ENCODE results near the gene ZCCHC4.
"Not testable (repeated sequence)": the region's sequence is repeated elsewhere in the genome, so short reads cannot be mapped to it uniquely, and the experiment has no call there.

The ZCCHC4 gene

GRCh38 chr4:25361253-25361652 is 48.7 kb downstream of the ZCCHC4 start:
- no peaks in the 10 kb centered on the region for H3K9me3 ChIP-seq (ENCODE audit: control insufficient read depth, insufficient read depth, low read length)
- H3K27me3 ChIP-seq (ENCODE audit: control insufficient read depth, insufficient read depth, low read length): no peaks in the 10 kb centered on the region
- no peaks in the 10 kb centered on the region for H3K4me1 ChIP-seq (ENCODE audit: control insufficient read depth, insufficient read depth, low read length)
- peaks cover 8% of the 10 kb centered on the region for H3K36me3 ChIP-seq (ENCODE audit: control insufficient read depth, insufficient read depth, low read length)
- H3K9ac ChIP-seq (ENCODE audit: low read depth, low read length): no peak overlapping the region
- H3K4me3 ChIP-seq (ENCODE audit: low read depth, low read length): no peak overlapping the region

DNA sequence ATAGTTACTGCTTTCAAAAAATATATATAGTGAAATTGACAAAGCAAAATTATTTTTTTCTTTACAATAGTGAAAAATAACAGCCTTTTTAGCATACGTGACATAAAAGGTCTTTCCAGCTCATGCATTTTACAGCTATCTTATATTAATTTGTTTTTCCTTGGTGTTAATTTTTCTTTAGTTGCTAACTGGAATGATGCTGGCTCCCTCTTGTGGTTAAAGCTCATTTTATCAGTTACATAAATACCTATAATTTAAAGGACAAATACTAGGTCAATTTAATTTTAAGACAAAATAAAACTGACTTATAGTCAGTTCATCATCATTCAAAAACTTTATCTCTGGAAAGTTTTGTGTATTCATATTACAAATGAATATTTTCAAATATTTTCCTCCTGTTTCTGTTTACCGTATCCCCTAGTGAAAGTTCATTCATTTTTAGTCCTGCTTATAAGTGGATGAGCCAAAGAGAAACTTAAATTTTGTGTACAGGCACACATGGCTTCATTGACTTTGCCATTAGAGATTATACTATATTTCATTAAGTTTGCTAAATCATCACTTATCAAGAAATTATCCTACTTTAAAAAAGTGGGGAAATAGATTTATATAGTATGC is 54.5 kb downstream of the ZCCHC4 start:
- H3K9me3 ChIP-seq (ENCODE audit: control insufficient read depth, insufficient read depth, low read length): no peaks in the 10 kb centered on the region
- H3K27me3 ChIP-seq (ENCODE audit: control insufficient read depth, insufficient read depth, low read length): no peaks in the 10 kb centered on the region
- no peaks in the 10 kb centered on the region for H3K36me3 ChIP-seq (ENCODE audit: control insufficient read depth, insufficient read depth, low read length)
- no peak overlapping the region for H3K4me3 ChIP-seq (ENCODE audit: low read depth, low read length)
- H3K4me1 ChIP-seq (ENCODE audit: control insufficient read depth, insufficient read depth, low read length): peaks cover 2% of the 10 kb centered on the region
- no peak overlapping the region for H3K9ac ChIP-seq (ENCODE audit: low read depth, low read length)

DNA sequence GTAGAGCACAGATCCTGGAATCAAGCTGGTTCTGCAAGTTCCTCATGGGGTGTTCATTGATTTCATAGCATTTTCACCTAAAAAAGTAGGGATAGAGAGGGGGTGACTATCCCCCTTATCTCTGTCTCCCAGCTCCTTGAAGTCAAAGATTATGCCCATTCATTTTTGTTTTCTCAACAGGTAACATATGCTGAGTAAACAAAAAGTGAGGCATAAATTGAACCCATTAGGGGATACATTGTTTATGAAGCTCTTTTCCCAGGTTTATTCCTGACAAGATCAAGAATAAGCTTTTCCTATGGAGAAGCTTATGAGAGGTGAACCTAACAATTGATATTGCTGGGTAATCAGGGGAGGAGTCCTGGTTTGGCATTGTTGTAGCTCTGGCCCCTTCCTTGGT is 55.3 kb downstream of the ZCCHC4 start:
- no peak overlapping the region for H3K4me3 ChIP-seq (ENCODE audit: low read depth, low read length)
- H3K4me1 ChIP-seq (ENCODE audit: control insufficient read depth, insufficient read depth, low read length): peaks cover 2% of the 10 kb centered on the region
- no peak overlapping the region for H3K9ac ChIP-seq (ENCODE audit: low read depth, low read length)

GRCh38 chr4:25368315-25368714 is 55.7 kb downstream of the ZCCHC4 start:
- Histone ChIP-seq H3K36me3 (ENCODE audit: control insufficient read depth, insufficient read depth, low read length) (no peaks in the 10 kb centered on the region), H3K4me1 (ENCODE audit: control insufficient read depth, insufficient read depth, low read length) (peaks cover 2% of the 10 kb centered on the region), H3K4me3 (ENCODE audit: low read depth, low read length) (no peak overlapping the region), H3K27me3 (ENCODE audit: control insufficient read depth, insufficient read depth, low read length) (no peaks in the 10 kb centered on the region), H3K9ac (ENCODE audit: low read depth, low read length) (no peak overlapping the region), H3K9me3 (ENCODE audit: control insufficient read depth, insufficient read depth, low read length) (no peaks in the 10 kb centered on the region)

More for the DNA sequence above, 55.3 kb downstream of the ZCCHC4 start:
- no peaks in the 10 kb centered on the region for H3K36me3 ChIP-seq (ENCODE audit: control insufficient read depth, insufficient read depth, low read length)
- H3K27me3 ChIP-seq (ENCODE audit: control insufficient read depth, insufficient read depth, low read length): no peaks in the 10 kb centered on the region
- no peaks in the 10 kb centered on the region for H3K9me3 ChIP-seq (ENCODE audit: control insufficient read depth, insufficient read depth, low read length)

DNA sequence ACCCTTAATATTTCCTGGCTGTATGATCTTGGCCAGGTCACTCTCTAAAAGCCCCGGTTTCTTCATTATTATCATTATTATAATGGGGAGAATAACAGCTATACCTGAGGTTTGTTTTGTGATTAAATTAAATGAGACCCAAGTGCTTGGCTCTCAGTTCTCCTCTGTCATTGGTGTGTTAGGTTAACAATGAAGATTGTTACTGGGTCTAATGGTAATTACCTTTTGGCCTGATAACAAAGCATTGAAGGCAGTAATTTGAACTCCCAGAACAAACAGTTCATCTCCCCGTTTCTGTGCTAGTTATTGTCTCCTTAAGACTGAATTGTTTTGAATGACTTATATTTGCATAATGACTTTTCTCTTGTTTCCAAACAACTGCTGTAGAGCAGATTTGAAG is 57.7 kb downstream of the ZCCHC4 start:
- Histone ChIP-seq H3K27me3 (ENCODE audit: control insufficient read depth, insufficient read depth, low read length) (no peaks in the 10 kb centered on the region), H3K36me3 (ENCODE audit: control insufficient read depth, insufficient read depth, low read length) (no peaks in the 10 kb centered on the region), H3K4me1 (ENCODE audit: control insufficient read depth, insufficient read depth, low read length) (peaks cover 2% of the 10 kb centered on the region), H3K9ac (ENCODE audit: low read depth, low read length) (no peak overlapping the region), H3K9me3 (ENCODE audit: control insufficient read depth, insufficient read depth, low read length) (no peaks in the 10 kb centered on the region), H3K4me3 (ENCODE audit: low read depth, low read length) (no peak overlapping the region)

DNA sequence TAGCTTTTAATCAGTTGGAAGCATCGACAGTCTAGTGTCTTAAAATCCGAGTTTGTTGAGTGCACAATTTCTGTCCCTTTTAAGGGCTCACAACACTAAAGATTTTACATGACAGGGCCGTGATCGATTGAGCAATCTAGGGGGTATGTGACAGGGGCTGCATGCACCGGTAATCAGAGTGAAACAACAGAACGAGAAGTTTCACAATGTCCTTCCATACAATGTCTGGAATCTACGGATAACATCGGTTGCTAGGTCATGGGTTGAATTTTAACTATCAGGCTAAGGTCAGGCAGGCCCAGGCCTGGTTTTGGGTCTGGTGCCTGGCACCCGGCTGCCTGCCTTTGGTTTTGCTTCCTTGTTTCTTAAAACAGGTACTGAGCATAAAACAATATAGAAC is 60.0 kb downstream of the ZCCHC4 start:
- H3K36me3 ChIP-seq (ENCODE audit: control insufficient read depth, insufficient read depth, low read length); H3K9ac ChIP-seq (ENCODE audit: low read depth, low read length); H3K27me3 ChIP-seq (ENCODE audit: control insufficient read depth, insufficient read depth, low read length); H3K9me3 ChIP-seq (ENCODE audit: control insufficient read depth, insufficient read depth, low read length); H3K4me1 ChIP-seq (ENCODE audit: control insufficient read depth, insufficient read depth, low read length); H3K4me3 ChIP-seq (ENCODE audit: low read depth, low read length): not testable (repeated sequence)

DNA sequence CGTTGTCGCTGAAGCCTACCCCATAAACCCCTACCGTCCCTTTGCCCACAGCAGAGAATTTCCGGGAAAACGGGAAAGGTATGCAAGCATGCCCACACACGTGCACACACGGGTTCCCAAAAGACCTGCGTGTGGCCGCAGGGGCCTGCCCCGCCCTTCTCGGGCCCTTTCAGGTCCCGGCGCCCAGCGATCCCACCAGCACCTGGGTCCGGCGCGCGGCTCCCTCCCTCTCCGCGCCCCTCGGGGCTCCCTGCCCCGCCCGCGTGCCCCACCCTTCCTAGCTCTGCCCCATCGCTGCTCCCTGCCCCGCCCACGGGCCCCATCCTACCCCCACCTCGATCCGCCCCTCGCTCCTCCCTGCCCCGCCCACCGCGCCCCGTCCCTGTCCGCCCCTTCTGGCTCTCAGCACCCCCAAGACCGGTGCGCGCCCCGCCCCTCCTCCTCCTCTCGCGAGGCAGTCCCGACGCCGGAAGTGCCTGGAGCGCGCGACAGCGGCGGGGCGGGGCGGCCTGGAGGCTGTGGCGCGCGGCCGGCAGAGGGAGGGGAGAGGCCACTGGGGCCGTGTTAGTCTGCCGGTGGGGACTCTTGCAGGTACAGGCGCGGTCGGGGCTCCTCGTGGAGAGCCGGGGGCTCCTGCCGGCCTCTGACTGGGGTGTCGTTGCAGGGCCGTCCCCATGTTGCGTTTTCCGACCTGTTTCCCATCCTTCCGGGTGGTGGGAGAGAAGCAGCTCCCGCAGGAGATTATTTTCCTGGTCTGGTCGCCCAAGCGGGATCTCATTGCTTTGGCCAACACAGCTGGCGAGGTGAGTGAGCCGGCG is 64.4 kb downstream of the ZCCHC4 start, which contains the start of gene ANAPC4:
TSS of gene ANAPC4 (plus strand) at position 510 of the 818 bp plus-strand sequence. CDS start at position 675, 165 bp downstream.
- H3K9me3 ChIP-seq (ENCODE audit: control insufficient read depth, insufficient read depth, low read length): no peaks in the 10 kb centered on the region
- no peaks in the 10 kb centered on the region for H3K27me3 ChIP-seq (ENCODE audit: control insufficient read depth, insufficient read depth, low read length)
- peaks cover 7% of the 10 kb centered on the region for H3K4me1 ChIP-seq (ENCODE audit: control insufficient read depth, insufficient read depth, low read length)
- peak within 1 kb of the TSS; percentile 90 for H3K9ac ChIP-seq (ENCODE audit: low read depth, low read length)
- H3K4me3 ChIP-seq (ENCODE audit: low read depth, low read length): peak within 1 kb of the TSS; percentile 90
- H3K36me3 ChIP-seq (ENCODE audit: control insufficient read depth, insufficient read depth, low read length): no peaks in the 10 kb centered on the region

DNA sequence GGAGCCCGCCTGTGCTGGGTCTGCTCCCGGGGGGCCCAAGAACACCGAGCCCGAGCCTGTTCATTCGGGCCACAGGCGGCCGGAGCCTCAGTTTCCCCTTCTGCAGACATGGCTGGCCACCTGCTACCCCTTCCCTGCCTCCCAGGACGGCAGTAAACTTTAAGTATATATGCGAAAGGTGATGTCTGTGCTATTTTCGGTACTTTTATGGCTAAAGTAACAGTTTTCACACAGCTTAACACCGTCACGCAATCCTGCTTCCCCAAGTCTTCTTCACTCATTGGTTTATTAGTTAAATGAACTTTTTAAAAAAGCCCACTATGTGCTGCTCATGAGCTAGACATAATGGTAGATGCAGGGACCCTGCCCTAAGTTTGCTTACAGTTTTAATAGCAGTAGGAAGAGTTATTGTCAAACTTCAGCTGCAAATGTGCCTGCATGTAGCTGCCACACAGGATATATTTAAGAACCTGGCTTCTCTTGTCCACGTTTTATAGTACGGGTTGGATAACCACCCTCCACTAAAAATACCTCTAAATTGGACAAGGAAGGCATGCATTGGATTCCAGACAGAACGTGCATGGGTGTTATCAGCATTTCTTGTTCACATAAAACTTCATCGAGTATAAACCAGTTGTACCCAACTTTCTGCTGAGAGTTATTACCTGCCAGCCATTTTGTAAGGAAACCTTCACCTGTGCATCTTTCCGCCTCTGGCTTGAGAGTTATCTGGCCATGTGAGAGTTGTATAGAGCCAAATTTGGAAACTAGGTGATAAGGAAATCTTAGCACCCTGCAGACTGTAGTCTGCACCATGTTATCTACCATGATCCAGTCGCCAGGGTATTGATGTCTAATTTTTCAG is 65.2 kb downstream of the ZCCHC4 start:
- peak overlapping the region; percentile 90 for H3K4me3 ChIP-seq (ENCODE audit: low read depth, low read length)
- H3K27me3 ChIP-seq (ENCODE audit: control insufficient read depth, insufficient read depth, low read length): no peaks in the 10 kb centered on the region
- H3K9ac ChIP-seq (ENCODE audit: low read depth, low read length): peak overlapping the region; percentile 90
- H3K36me3 ChIP-seq (ENCODE audit: control insufficient read depth, insufficient read depth, low read length): no peaks in the 10 kb centered on the region
- H3K9me3 ChIP-seq (ENCODE audit: control insufficient read depth, insufficient read depth, low read length): no peaks in the 10 kb centered on the region
- H3K4me1 ChIP-seq (ENCODE audit: control insufficient read depth, insufficient read depth, low read length): peaks cover 7% of the 10 kb centered on the region

GRCh38 chr4:25378437-25378743 is 65.8 kb downstream of the ZCCHC4 start:
- H3K36me3 ChIP-seq (ENCODE audit: control insufficient read depth, insufficient read depth, low read length): no peaks in the 10 kb centered on the region
- no peak overlapping the region for H3K9ac ChIP-seq (ENCODE audit: low read depth, low read length)
- H3K4me3 ChIP-seq (ENCODE audit: low read depth, low read length): peak overlapping the region; percentile 90

GRCh38 chr4:25379591-25379990 is 67.0 kb downstream of the ZCCHC4 start:
- no peaks in the 10 kb centered on the region for H3K9me3 ChIP-seq (ENCODE audit: control insufficient read depth, insufficient read depth, low read length)
- H3K36me3 ChIP-seq (ENCODE audit: control insufficient read depth, insufficient read depth, low read length): no peaks in the 10 kb centered on the region
- H3K9ac ChIP-seq (ENCODE audit: low read depth, low read length): no peak overlapping the region
- H3K4me3 ChIP-seq (ENCODE audit: low read depth, low read length): no peak overlapping the region
- H3K27me3 ChIP-seq (ENCODE audit: control insufficient read depth, insufficient read depth, low read length): no peaks in the 10 kb centered on the region
- peaks cover 7% of the 10 kb centered on the region for H3K4me1 ChIP-seq (ENCODE audit: control insufficient read depth, insufficient read depth, low read length)

More at GRCh38 chr4:25378437-25378743, 65.8 kb downstream of the ZCCHC4 start:
- H3K9me3 ChIP-seq (ENCODE audit: control insufficient read depth, insufficient read depth, low read length): no peaks in the 10 kb centered on the region
- H3K4me1 ChIP-seq (ENCODE audit: control insufficient read depth, insufficient read depth, low read length): peaks cover 7% of the 10 kb centered on the region
- no peaks in the 10 kb centered on the region for H3K27me3 ChIP-seq (ENCODE audit: control insufficient read depth, insufficient read depth, low read length)

DNA sequence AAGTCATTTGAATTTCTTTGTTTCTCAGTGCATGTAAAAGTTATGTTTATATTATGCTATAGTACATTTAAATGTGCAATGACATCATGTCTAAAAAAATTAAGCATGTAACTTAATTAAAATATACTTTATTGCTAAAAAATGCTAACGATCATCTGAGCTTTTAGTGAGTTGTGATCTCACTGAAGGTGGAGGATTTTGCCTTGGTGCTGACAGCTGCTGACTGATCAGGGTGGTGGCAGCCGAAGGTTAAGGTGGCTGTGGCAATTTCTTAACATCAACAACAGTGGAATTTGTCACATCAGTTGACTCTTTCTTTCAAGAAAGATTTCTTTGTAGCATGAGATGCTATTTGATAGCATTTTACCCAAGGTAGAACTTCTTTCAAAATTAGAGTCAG is 71.1 kb downstream of the ZCCHC4 start:
- Histone ChIP-seq H3K9ac (ENCODE audit: low read depth, low read length) (no peak overlapping the region), H3K4me1 (ENCODE audit: control insufficient read depth, insufficient read depth, low read length) (peaks cover 4% of the 10 kb centered on the region), H3K9me3 (ENCODE audit: control insufficient read depth, insufficient read depth, low read length) (no peaks in the 10 kb centered on the region), H3K4me3 (ENCODE audit: low read depth, low read length) (no peak overlapping the region), H3K36me3 (ENCODE audit: control insufficient read depth, insufficient read depth, low read length) (peaks cover 2% of the 10 kb centered on the region), H3K27me3 (ENCODE audit: control insufficient read depth, insufficient read depth, low read length) (no peaks in the 10 kb centered on the region)
